Heart left ventricle (tissue), 16 donors: ENCODE measurements around the gene CEACAM1. TPM values are rescaled to one million over a fixed set of nuclear protein-coding genes. Genes with fewer than 3 reads are reported as not detected.

ENCODE experiments used
- ATAC-seq, 4 donors: fragments of 200-7000 bp; cut with Tn5 transposase; one replicate each; pipeline ENCODE4 v1.9.1; 2020 to 2022; ENCODE audit warnings: moderate library complexity in 4 of 4, mild to moderate bottlenecking in 3 of 4, moderate number of reproducible peaks in 1 of 4
- DNase-seq, 5 donors: peaks; one replicate each; pipeline ENCODE4 v3.0.0-alpha.2; 2020
- H3K27ac ChIP-seq, 12 donors: fragments of 200-600 bp; sonication (generic) in 4 of 12; one replicate each; pipeline versions ENCODE4 v1.5.0 to v1.8.0; 2016 to 2022; ENCODE audit warnings: mild to moderate bottlenecking in 2 of 12
- H3K27me3 ChIP-seq, 9 donors: fragments of 200-600 bp; sonication (generic) in 2 of 9; one replicate each; pipeline versions ENCODE4 v1.5.1 to v1.8.0; 2016 to 2022; ENCODE audit warnings: mild to moderate bottlenecking in 3 of 9
- H3K36me3 ChIP-seq, 9 donors: fragments of 200-600 bp; sonication (generic) in 2 of 9; one replicate each; pipeline versions ENCODE4 v1.5.0 to v1.8.0; 2018 to 2022; ENCODE audit warnings: mild to moderate bottlenecking in 2 of 9
- H3K4me1 ChIP-seq, 12 donors: fragments of 200-600 bp; sonication (generic) in 4 of 12; one replicate each; pipeline versions ENCODE4 v1.5.0 to v1.8.0; 2016 to 2022; ENCODE audit warnings: mild to moderate bottlenecking in 3 of 12
- H3K4me3 ChIP-seq, 12 donors: fragments of 200-600 bp; sonication (generic) in 4 of 12; one replicate each; pipeline versions ENCODE4 v1.5.0 to v1.8.0; 2017 to 2022; ENCODE audit warnings: mild to moderate bottlenecking in 9 of 12, moderate library complexity in 4 of 12
- H3K9me3 ChIP-seq, 12 donors: fragments of 200-600 bp; sonication (generic) in 4 of 12; one replicate each; pipeline versions ENCODE4 v1.5.0 to v1.8.0; 2016 to 2022; ENCODE audit warnings: mild to moderate bottlenecking in 1 of 12
- POLR2A ChIP-seq, 2 donors: fragments of 450-650 bp; IDR thresholded peaks; one replicate each; pipeline ENCODE4 v1.6.1; 2017; ENCODE audit warnings: antibody characterized with exemption in 2 of 2, mild to moderate bottlenecking in 2 of 2, moderate library complexity in 2 of 2
- WGBS, 4 donors: extraction: QIAGEN DNeasy Blood & Tissue Kit in 2 of 4; methylation state at CpG; one replicate each; pipeline versions ENCODE4 v1.1.5 to v1.1.7; 2013 to 2018; 5-methylcytosine and 5-hydroxymethylcytosine counted together
- intact Hi-C, 10 donors: fragments of 100-400 bp; cut with DNase I; formaldehyde crosslinking; loops; one replicate each; pipeline versions ENCODE4 v1.11.1 to v1.14.2; 2022
- polyA plus RNA-seq, 2 donors: library from polyadenylated mRNA; stranded (reverse); fragments of 200-250 nt; gene quantifications; one replicate each; pipeline ENCODE4 v1.2.3, GENCODE V29; 2013
- total RNA-seq, 9 donors: library from RNA; depleted of rRNA in 2 of 9; stranded (reverse); fragments of >200 nt in 2 of 9; fragmentation: NEBNext Ultra II Directional in 3 of 9; extraction: Animal tissue kit (Norgen Biotek cat#: 25700) in 3 of 9; gene quantifications; one replicate each; pipeline versions ENCODE4 v1.1.0 to v1.2.4, GENCODE V29; 2016 to 2023
- TF ChIP-seq, protein P1 (sequence below), 12 donors: fragments of 200-600 bp; sonication (generic) in 4 of 12; IDR thresholded peaks; one replicate each; pipeline versions ENCODE4 v1.5.0 to v1.8.0; 2018 to 2022; ENCODE audit warnings: antibody characterized with exemption in 12 of 12, mild to moderate bottlenecking in 5 of 12
- donor health status: ischemic (EF 13 %, LVEDD 7.1; RV severe dilation, severe dysfunction).
- donor health status: healthy with polysubstance abuse.
- donor health status: DM: no; HTN: yes; CAD: no.
- donor health status: DM: no; HTN: no; CAD: no.
- donor health status: ischemic (EF 25% LVEDD 6.9; RV normal size, moderate dysfunction).
- donor health status: ischemic (EF 25% LVEDD 5.7; RV mildly dilated, moderate dysfunction).
- donor health status: healthy.
- donor health status: DM: yes; HTN: yes; CAD: no.
- donor health status: ischemic (EF 35%, LVEDD 5.7; RV mildly dilated, moderate dysfunction).
- donor health status: nonischemic (EF 11% LVEDD 7.7; RV severe dilation, severe dysfunction).
- donor health status: DM: yes; HTN: yes; CAD: no.
- donor health status: PGD.
- donor health status: ischemic (EF 29% LVEDD 5.4; RV normal size, mild dysfunction).
- donor health status: nonischemic (EF 23%, LVEDD 6.1; RV moderate dilation, normal function).

CEACAM1 gene
- total and polyA plus RNA-seq, 11 donors, result 1.3 to 8.3 (median 2.4) TPM

DNA sequence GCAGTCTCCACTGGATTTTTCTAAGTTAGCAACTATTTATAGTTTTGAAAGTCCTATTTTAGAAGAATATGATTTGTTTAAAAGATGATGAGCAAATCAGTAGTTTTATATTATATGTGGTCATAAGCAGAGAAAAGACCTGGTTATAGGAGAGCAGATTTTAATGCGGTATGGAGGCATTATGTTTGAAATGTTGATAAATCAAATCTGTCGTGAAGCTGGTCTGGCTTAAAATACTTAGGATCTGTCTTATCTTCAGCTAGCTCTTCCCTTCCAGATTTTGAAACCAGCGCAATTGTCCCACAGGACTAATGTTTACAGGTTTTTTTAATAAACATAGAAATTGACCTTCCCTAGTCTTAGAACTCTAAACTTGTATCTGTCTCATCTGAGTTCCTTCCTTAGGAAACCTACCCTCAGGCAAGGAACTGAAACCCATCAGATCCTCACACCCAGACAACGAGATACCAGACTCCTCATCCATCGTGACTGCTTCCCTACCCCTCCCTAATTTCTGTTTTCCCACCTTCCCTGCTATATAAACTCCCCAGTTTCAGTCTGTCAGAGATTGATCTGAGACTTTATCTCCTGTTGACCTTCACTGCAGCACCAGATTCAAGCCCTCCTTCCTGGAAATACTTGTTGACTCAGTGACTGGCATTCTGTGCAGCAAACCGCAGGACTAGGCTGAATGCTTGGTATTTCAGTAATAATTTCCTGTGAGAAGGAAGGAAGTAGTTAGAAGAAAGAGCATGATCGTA is 47.8 kb downstream of the CEACAM1 start:
- DNase-seq (no peak), ATAC-seq (peak in 1 of 4 donors; percentile 18)
- WGBS, 4 donors, result 38 to 47% (median 44%) methylated on average over 7 of the region's 7 CpGs
- intact Hi-C loops, result no loop called here
- Histone ChIP-seq H3K27ac (peak overlapping the region in 1 of 12 donors; percentile 78), H3K4me3 (no peak overlapping the region), H3K36me3 (no peaks in the 10 kb centered on the region), H3K9me3 (no peaks in the 10 kb centered on the region), H3K4me1 (peaks cover 0 to 19% (median 0%) of the 10 kb centered on the region in 12 donors), H3K27me3 (no peaks in the 10 kb centered on the region)
- TF ChIP-seq POLR2A (IDR thresholded peaks at IDR 0.05), result no peak
- TF ChIP-seq, protein P1, sequence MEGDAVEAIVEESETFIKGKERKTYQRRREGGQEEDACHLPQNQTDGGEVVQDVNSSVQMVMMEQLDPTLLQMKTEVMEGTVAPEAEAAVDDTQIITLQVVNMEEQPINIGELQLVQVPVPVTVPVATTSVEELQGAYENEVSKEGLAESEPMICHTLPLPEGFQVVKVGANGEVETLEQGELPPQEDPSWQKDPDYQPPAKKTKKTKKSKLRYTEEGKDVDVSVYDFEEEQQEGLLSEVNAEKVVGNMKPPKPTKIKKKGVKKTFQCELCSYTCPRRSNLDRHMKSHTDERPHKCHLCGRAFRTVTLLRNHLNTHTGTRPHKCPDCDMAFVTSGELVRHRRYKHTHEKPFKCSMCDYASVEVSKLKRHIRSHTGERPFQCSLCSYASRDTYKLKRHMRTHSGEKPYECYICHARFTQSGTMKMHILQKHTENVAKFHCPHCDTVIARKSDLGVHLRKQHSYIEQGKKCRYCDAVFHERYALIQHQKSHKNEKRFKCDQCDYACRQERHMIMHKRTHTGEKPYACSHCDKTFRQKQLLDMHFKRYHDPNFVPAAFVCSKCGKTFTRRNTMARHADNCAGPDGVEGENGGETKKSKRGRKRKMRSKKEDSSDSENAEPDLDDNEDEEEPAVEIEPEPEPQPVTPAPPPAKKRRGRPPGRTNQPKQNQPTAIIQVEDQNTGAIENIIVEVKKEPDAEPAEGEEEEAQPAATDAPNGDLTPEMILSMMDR (IDR thresholded peaks at IDR 0.05), result no peak

DNA sequence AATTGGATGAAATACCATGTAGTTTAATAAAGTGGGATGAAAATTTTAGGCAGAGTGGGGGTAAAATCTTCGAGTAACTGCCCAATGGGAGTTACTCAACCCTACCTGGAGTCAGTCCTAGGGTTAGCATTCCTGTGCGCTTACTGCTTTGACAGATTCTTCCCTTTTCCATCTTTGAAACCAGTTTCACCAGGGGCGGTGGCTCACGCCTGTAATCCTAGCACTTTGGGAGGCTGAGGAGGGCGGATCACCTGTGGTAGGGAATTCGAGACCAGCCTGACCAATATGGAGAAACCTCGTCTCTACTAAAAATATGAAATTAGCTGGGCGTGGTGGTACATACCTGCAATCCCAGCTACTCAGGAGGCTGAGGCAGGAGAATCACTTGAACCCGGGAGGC is 48.5 kb downstream of the CEACAM1 start:
- Histone ChIP-seq H3K36me3 (no peaks in the 10 kb centered on the region), H3K9me3 (no peaks in the 10 kb centered on the region), H3K4me3 (no peak overlapping the region), H3K27ac (no peak overlapping the region), H3K4me1 (peaks cover 0 to 19% (median 0%) of the 10 kb centered on the region in 12 donors), H3K27me3 (no peaks in the 10 kb centered on the region)
- 93 to 97% (median 96%) methylated on average over 9 of the region's 9 CpGs for WGBS, 4 donors
- no peak for DNase-seq
- no peak for TF ChIP-seq POLR2A (IDR thresholded peaks at IDR 0.05)
- no peak for ATAC-seq
- intact Hi-C loops, result no loop called here

DNA sequence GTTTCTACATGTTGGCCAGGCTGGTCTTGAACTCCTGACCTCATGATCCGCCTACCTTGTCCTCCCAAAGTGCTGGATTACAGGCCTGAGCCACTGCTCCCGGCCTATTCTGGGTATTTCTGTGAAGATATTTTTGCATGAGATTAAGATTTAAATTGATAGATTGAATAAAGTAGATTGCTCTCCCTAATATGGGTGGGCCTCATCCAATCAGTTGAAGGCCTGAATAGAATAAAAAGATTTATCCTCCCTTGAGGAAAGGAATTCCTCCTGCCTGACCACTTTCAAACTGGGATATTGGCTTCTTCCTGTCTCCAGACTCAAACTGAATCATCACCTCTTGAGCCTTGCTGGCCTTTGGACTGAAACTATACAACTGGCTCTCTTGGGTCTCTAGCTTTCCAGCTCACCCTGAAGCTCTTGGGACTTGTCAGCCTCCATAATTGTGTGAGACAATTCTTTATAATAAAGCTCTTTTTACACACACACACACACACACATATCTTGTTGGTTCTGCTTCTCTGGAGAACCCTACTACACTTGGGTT is 49.4 kb downstream of the CEACAM1 start:
- DNase-seq, result no peak
- TF ChIP-seq, protein P1 (IDR thresholded peaks at IDR 0.05), result no peak
- TF ChIP-seq POLR2A (IDR thresholded peaks at IDR 0.05), result no peak
- Histone ChIP-seq H3K27ac (no peak overlapping the region), H3K4me3 (no peak overlapping the region), H3K9me3 (no peaks in the 10 kb centered on the region), H3K27me3 (no peaks in the 10 kb centered on the region), H3K36me3 (no peaks in the 10 kb centered on the region), H3K4me1 (peaks cover 0 to 19% (median 0%) of the 10 kb centered on the region in 12 donors)
- no peak for ATAC-seq
- 89 to 98% (median 95%) methylated on average over 2 of the region's 2 CpGs for WGBS, 4 donors
- intact Hi-C loops, result no loop called here

DNA sequence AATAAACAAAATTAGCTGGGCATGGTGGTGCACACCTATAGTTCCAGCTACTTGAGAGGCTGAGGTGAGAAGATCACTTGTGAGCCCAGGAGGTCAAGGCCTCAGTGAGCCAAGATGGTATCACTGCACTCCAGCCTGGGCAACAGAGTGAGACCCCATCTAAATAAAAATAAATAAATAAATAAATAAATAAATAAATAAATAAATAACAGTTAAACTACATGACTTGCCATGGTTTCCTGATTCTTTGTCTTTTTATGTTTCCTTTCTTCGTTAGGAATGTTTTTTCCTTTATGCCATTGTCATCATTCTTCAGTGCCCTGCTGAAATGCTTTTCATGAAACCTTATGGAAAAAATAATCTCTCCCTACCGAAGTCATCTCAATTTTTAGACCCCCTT is 50.3 kb downstream of the CEACAM1 start:
- no peaks in the 10 kb centered on the region for H3K9me3 ChIP-seq
- H3K4me3 ChIP-seq, result no peak overlapping the region
- TF ChIP-seq, protein P1 (IDR thresholded peaks at IDR 0.05), result no peak
- no peak for ATAC-seq
- peaks cover 0 to 19% (median 0%) of the 10 kb centered on the region in 12 donors for H3K4me1 ChIP-seq
- no peak overlapping the region for H3K27ac ChIP-seq
- no peaks in the 10 kb centered on the region for H3K36me3 ChIP-seq
- intact Hi-C loops, result no loop called here
- no peak for DNase-seq
- 91 to 95% (median 94%) methylated on average over 2 of the region's 2 CpGs for WGBS, 4 donors
- no peaks in the 10 kb centered on the region for H3K27me3 ChIP-seq
